ENCODE data around the gene PIP5K1B.
"Not testable (repeated sequence)": the region's sequence is repeated elsewhere in the genome, so short reads cannot be mapped to it uniquely, and the experiment has no call there.

PIP5K1B gene

GRCh38 chr9:69036799-69037198 is 331.8 kb downstream of the PIP5K1B start:
- no peak for DNase-seq

- DNase-seq, result no peak
Measured at GRCh38 chr9:69040646-69041045, 335.6 kb downstream of the PIP5K1B start.

GRCh38 chr9:69044240-69045219 is 339.5 kb downstream of the PIP5K1B start:
- no peak for DNase-seq

- DNase-seq, result no peak
Measured at GRCh38 chr9:69045821-69046220, 340.8 kb downstream of the PIP5K1B start.

GRCh38 chr9:69046723-69047122 is 341.7 kb downstream of the PIP5K1B start:
- no peak for DNase-seq

- peak; percentile 40 for DNase-seq
Measured at GRCh38 chr9:69047371-69047770, 342.3 kb downstream of the PIP5K1B start.

- no peak for DNase-seq
Measured at GRCh38 chr9:69049094-69049493, 344.1 kb downstream of the PIP5K1B start.

GRCh38 chr9:69050936-69051335 is 345.9 kb downstream of the PIP5K1B start:
- DNase-seq, result not testable (repeated sequence)

GRCh38 chr9:69054989-69055388 is 349.9 kb downstream of the PIP5K1B start:
- DNase-seq, result no peak

GRCh38 chr9:69056191-69056815 is 351.3 kb downstream of the PIP5K1B start:
- DNase-seq, result peak; percentile 74

- DNase-seq, result no peak
Measured at GRCh38 chr9:69058101-69058500, 353.1 kb downstream of the PIP5K1B start.
